HG02943 (cell line): ENCODE results near the gene UBL4B.
"Not testable (repeated sequence)": the region's sequence is repeated elsewhere in the genome, so short reads cannot be mapped to it uniquely, and the experiment has no call there.

Experiments used
- ATAC-seq: cut with Tn5 transposase; IDR thresholded peaks from one replicate; pipeline ENCODE4 v1.9.1; 2021; ENCODE audit warnings: mild to moderate bottlenecking, low read depth, moderate library complexity; ENCODE audit not compliant: unreplicated experiment

The UBL4B gene, protein sequence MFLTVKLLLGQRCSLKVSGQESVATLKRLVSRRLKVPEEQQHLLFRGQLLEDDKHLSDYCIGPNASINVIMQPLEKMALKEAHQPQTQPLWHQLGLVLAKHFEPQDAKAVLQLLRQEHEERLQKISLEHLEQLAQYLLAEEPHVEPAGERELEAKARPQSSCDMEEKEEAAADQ

DNA sequence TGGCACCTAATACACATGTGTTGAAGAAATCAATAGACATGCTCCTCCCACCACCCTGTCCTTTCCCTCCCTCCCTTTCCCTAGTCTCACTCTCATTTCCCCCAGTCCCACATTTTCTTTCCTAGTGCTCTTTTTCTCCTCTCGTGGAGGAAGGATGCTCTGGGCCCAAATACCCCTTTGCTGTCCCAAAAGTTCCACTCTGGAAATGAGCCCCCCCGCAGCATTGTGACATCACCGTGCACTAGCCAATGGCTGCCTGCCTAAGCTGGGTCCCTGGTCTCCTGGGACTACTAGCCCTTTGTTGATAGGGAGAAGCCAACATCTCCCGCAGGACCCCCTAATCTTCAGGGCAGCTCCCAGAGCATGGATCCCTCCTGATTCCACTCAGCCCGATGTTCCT lies at the start of gene UBL4B:
TSS of gene UBL4B (plus strand) at position 301 of the 400 bp plus-strand sequence. CDS start at position 393, 92 bp downstream.
- no peak for ATAC-seq

DNA sequence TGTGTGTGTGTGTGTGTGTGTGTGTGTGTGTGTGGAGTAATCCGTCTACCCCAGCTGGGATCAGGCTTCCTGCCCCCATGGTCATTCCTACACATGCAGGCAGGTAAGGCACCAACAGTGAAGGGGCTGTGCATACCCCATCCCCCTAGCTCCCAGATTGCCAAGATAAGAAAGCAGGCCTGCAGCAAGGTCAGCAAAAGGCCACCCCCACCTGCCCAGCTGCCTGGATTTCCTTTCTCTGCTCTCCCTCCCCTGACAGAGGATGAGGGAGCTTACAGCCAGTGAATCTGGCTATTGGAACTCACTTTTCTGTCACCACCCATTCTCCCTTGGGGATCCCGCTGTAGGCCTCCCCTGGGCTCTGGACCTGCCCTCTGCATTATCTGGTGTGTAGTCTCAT lies 49.6 kb upstream of the UBL4B start:
- ATAC-seq = no peak

DNA sequence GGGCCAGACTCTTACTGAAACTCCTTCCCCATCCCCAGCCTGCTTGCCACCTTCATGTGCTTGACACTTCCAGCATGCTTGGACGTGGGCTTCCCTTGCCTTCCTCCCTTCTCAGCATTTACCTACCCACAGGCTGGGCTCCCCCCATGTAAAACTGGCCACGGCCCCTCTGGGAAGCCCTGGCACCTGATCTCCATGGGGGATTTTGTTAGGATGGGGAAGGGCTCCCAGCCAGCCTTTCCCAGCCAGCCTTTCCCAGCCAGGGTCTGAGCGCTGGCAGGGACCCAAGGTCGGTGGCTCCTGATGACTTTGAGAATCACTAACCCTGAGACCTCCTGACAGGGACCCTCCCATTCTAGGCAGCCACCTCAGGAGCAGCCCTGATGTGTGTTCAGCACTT lies 48.5 kb upstream of the UBL4B start:
- no peak for ATAC-seq

DNA sequence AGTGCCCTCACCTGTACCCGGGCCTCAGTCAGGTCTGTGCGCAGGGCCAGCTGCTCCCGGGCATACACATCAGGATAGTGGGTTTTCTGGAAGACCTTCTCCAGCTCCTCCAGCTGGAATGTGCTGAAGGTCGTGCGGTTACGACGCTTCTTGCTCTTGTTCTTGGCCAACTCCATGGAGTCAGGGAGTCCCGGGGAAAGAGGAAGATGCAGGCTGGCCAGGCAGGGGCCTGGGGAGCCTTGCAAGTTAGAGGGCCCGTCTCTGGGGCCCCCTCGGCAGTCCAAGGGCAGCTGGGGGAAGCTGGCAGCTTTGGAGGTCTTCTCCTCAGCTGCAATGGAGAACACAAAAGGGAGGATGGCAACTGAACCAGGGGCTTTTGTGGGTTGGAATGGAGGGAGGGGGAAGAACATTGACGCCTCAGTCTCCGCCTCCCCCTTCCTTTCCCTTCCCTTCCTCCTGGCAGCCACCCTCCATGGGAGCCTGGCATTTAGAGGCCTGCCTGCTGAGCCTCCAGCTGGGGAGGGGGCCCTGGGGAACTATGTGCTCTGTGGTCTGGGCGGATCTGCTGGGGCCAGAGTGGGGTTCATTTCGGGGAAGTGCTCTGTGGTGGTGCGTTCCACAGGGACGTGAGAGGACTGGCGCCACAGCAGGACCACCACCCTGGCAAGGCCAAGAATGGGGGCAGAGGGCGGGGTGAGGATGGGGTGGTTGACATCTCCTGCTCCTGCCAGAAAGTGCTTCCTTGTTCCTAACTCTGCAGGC lies 47.5 kb upstream of the UBL4B start:
- no peak for ATAC-seq

DNA sequence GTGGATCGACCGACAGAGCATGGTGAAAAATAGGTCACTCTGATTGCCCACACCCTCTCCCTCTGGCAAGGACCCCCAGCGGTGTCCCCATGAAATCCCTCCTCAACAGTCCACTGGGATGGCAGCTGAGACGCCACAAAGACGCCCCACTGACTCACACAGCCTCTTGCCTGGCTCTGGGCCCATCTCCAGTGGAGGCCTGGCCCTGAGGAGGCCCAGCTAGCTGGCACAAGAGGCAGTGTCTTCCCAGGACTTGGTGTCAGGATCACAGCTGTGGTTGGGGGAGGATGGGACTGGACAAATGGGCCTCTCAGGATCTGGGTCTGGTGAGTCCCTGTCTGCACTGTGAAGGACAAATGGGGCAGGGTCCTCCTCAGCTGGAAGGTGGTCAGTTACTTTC lies 46.4 kb upstream of the UBL4B start:
- ATAC-seq = no peak

DNA sequence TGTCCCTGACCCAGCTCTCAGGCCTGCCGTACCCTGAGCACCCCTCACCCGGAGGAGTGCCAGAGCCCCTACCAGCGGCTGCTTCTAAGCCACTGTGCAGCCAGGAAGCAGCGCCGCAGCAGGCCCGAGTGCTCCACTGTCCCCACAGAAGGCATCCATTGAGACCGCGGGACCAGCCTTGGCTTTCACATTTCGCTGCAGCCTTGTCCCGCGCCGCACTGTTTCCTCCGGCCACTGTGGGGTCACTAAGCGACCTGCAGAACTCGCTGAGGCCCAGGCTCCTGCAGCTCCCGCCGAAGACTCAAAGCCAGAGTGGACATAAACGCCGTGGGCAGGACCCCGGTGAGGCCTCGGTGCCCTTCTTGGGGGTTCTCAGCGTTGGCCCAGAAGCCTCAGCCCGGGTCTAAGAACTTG lies 44.8 kb upstream of the UBL4B start:
- no peak for ATAC-seq

DNA sequence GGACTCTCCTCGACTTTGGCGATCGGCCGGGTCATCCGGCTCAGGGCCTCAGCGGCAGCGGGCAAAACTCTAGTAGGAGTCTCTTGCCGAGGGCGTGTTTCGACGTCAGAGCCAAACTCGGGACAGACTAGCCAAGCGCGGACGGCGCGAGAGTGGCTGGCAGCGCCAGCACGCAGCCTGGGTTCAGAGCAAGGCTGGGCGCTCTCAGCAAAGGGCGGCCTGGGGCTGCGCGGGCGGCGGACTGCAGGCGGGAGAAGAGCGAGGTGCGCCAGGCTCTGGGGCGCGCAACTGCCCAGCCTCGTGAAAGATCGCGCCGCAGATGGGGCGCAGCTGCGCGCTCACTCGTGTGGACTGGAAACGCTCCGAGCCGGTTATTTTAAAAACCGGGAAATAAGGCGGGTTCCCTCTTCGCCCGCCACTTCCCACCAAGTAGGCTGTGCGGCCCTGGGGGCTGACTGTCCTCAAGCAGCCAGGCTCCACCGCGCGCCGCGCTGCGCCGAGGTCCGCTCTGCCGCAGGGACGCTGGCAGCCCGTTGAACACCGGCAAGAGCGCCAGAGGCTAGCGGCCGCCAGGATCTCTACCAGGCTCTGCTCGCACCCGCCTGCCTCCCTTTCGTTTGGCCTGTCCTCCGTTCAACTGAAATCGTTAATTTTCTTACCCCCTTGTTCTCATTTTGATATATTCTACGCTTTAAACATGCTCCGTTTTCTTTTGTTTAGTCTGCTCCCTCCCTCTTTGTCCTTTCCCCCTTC lies 44.2 kb upstream of the UBL4B start:
- ATAC-seq = no peak

DNA sequence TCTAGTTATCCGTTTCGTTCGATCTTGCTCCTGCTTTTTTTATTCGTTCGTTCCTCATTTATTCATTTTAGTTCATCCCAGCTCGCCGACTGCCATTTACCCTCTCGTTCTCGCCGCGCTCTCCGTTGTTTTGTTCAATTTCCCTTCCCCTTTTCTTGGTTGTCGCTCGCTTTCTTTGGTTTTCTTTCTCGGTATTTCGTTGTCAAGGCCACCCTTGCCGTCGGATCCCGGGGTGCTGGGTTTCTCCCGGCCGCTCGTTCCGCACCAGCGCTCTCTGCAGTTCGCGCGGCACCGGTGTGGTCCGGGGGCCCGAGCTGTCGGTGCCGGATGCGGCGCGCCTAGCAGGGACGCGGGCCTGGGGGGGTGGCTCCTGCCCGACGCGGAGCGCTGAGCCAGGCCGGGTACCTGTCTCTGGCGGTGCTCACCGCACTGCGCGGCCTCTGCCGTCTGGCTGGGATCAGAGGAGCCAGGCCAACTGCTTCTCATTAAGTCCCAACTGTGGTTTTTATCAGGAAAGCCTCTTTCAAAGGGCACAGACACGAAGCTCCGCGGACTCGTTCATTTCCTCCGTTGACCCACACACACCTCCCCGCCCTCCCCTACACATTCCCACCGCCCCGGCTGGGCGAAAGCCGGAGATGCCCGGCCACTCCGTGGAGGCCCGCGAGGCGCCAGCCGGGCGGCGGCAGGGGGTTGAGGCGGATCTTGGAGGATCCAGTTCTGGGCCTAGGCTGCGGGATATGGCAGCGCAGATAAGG lies 43.4 kb upstream of the UBL4B start:
- no peak for ATAC-seq

DNA sequence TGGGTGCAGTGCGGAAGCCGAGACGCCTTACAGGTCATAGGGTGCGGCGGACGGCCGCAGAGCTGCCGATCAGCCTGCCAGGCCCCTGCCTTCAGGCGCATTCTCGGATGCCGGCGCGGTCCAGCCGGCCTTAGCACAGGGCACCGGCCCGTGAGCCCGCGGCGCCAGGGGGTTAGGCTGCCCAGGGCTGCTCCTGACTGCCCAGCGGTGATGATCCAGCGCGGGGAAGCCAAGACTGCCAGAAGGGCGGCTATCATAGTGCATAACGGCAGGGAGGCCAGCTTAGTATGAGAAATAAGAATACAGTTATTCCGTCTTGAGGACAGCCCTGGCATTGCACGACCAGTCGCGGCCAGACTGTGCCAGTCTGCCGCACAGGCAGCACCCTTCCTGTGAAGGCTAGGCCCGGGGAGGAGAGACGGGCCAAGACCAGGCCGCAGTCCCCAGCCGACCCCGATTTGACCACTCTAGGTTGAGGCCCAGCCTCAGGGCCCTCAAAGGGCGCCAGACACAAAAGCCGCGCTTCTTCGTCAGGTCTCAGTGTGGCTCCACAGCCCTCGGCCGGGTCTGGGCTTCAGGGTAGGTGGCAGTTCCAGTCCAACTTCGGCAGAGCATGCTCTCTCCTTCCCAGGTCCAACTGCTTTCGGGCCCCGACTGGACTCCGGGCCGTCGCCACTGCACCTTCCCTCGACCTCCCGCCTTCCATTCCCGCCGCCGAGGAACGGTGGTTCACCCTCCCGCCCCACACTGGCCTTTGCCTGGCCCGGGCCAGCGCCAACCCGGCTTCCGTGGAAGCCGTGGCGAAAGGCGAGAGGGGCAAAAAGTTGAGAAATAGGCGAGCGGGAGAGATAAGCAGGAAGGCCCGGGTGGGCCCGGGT lies 42.6 kb upstream of the UBL4B start:
- no peak for ATAC-seq

DNA sequence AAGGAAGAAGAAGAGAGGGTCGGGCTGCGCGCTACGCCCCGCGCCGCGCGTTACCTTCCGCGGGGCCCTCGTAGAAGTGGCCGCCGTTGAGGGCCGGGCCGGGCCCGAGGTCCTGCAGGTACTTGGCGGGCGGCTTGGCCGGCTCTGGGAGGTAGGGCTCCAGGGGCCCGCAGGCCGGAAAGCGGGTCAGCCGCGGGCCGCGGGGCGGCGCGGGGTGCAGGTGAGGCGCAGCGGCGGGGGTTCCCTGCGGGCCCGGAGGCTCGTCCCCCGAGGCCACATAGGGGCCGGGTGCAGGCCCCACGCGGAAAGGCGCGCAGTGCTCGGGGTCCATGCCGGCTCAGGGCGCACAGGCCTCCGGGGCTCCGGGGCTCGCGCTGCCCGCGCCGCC lies 42.0 kb upstream of the UBL4B start:
- ATAC-seq = no peak

DNA sequence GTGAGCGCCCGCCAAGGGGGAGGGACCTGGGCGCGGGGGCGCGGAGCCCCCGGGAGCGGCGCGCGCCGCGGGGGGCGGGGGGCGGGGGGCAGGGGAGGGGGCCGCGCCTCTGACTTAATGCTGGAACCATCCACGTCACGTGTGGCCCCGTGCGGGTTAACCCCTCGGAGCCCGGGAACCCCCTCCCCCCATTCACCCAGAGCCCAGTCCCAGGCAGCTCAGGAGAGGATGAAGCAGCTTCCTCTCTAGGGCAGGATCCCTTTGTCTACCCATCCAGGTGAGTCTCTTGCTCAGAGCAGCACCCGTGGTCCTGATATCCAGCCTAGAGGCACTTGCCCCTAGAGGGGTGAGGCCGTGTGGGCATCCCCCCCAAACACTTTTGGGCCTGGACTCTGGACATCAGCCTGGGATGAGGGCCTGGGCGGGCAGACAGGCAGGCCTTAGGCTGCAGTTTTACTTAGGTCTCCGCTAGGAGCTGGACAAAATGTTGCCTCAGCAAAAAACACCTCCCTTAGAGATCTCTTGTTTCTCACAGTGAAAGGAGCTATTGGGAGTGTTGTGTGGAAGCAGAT lies 41.5 kb upstream of the UBL4B start, which contains the start of gene ALX3:
TSS of gene ALX3 (minus strand) at position 2 of the 572 bp plus-strand sequence. CDS start 60 bp downstream, outside the sequence.
- ATAC-seq = no peak

DNA sequence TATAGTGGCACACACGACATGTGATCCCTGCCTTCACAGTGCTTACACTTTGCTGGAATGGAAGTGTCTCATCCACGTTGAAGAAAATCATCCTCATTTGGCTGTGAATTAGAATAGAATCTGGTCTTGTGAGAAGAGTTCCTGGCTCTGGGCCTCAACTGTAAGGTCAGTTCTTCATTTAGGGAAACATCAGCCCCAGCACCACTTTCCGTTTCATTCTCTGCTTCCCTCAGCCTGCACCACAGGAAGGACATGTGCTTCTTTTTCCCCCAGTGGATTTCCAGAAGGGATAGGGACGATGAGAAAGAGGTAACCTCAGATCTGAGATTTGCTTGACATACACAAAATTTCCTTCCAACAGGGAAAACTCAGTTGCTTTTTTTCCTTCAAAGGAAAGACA lies 38.1 kb upstream of the UBL4B start:
- no peak for ATAC-seq

DNA sequence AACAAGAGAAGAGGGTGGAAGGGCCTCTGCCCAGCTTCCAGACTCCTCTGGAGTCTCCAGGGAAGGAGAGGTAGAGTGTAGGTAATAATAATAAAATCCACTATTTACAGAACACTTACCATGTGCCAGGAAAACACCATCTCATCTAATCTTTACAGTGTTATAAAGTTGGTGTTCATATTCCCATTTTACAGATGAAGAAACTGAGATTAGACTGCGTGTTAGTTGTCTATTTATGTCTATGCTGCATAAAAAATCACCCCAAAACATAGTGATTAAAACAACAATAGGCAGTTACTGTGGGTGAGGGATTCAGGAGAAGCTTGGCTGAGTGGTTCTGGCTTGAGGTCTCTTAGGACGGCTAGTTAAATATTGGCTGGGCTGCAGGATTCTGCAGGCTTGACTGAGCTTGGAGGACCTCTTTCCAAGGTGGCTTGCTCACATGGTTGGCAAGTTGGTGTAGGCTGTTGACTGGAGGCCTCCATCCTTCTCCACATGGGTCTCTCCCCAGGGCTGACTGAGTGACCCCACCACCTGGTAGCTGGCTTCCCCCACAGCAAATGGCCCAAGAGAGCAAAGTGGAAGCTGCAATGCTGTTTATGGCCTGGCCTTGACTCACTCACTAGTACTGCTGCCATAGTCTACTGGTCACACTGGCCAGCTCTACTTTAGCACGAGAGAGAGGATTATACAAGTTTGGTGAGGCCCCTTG lies 35.3 kb upstream of the UBL4B start:
- no peak for ATAC-seq

DNA sequence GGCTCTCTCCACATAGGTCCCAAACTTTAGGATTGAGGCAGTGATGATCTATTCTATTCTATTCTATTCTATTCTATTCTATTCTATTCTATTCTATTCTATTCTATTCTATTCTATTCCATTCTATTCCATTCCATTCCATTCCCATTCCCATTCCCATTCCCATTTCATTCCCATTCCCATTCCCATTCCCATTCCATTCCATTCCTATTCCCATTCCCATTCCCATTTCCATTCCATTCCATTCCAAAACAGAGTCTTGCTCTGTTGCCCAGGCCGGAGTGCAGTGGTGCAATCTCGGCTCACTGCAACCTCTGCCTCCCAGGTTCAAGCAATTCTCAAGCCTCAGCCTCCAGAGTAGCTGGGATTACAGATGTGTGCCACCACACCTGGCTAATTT lies 32.2 kb upstream of the UBL4B start:
- not testable (repeated sequence) for ATAC-seq

DNA sequence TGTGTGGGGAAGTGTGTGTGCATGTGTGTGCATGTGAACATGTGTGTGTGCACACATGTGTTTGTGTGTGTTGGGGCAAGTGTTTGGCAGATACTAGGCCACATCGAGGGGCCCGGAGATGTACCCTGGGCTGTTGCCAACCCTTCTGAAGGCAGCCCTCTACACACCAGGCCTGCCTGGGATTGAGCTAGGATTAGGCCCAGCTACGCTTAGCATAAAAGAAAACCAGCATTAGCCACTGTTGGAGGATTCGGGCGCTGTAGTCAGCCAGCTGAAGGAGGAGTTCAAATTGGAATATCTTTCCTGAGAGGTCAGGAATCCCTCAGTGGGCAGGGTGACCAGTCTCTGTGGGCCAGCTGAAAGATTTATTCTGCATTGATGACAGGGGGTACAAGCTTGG lies 31.2 kb upstream of the UBL4B start:
- ATAC-seq = no peak

DNA sequence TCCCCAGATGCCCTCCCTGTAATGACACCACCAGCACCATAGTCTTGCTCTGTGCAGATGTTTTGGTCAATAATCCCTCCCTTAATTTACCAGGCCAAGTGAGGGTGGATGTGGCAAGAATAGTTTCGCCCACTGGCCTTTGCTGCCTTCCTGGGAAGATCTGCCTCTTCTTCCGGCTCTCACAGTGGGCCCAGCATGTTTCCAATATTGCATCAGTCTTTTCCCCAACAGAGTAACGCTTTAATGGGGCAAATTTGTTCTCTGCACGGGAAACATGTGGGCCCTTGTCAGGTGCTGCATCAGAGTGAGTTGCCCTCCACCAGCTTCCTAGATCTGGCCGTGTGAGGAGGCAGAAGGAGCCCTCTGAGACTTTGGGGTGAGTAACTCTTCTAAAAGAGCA lies 29.8 kb upstream of the UBL4B start:
- no peak for ATAC-seq

DNA sequence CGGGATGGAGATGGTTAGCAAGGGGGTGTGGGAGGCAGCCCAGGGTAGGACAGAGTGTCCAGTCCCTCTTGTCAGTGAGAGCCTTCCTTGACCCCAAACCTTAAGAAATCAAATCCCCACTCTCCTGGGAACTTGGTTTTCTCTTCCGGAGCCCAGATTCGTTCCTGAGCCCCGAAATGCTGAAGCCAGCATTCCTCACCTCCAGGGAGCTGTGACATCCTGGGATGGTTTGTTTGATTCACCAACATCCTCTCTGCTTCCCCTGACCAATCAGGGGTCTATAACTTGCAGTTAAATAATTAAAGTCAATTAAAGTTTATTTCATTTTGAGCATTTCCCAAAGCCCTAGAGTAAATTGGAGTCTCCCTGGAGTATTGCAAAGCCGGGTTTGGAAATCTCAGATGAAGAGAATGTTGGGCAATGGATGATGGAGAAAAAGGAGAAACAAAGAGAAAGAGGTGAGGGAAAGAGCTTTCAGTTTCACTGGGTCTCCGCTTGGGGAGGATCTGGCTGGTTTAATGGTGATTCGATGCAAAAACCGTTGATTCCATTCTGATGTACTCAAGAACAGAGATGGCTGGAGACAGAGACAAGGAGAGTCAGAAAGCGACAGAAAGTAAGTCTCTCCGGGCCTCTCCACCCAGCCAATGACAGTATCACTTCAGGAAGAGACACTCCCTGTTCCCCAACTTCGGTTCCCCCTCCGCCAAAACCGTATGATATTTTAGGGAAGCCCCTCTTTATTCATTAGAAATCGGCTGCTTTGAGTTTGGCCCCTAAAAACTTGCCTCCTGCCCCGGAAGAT lies 29.0 kb upstream of the UBL4B start:
- ATAC-seq = no peak

DNA sequence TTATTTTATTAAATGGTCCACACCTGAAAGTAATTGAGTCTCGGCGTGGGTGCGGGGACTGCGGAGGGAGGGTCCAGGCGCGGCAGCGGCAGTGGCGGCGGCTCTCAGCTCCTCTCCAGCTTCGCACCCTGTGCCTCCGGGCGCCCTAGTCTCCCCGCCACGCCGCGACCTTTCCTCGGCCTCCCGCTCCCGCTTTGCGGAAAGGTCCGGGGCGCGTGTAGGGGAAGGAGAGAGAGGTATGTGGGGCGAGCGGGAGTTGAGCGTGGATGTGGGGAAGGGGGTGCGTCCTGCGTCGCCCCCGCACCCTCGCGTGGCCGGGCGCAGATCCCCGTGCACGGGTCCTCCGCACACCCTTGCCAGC lies 28.4 kb upstream of the UBL4B start:
- no peak for ATAC-seq
